Measurements from ENCODE around the gene GLS.

GLS gene

GRCh38 chr2:190986221-190986953 lies 105.8 kb downstream of the GLS start:
- no peak for TF ChIP-seq REST (IDR thresholded peaks at IDR 0.05; ENCODE audit: low read depth)
- peak; percentile 70; the same call in 1 of the 2 replicates for TF ChIP-seq NFIC (IDR thresholded peaks at IDR 0.05)

GRCh38 chr2:190987116-190987515 lies 106.5 kb downstream of the GLS start:
- TF ChIP-seq ZBTB7A (IDR thresholded peaks at IDR 0.05; ENCODE audit: low read depth) (no peak), EGR1 (IDR thresholded peaks at IDR 0.05) (no peak), TEAD4 (IDR thresholded peaks at IDR 0.05) (no peak), FOXM1 (IDR thresholded peaks at IDR 0.05; ENCODE audit: borderline replicate concordance, low read depth) (no peak), RAD21 (IDR thresholded peaks at IDR 0.05; ENCODE audit: low read depth) (no peak), CEBPB (IDR thresholded peaks at IDR 0.05) (no peak), REST (IDR thresholded peaks at IDR 0.05; ENCODE audit: low read depth) (no peak), NFIC (IDR thresholded peaks at IDR 0.05) (no peak), EP300 (IDR thresholded peaks at IDR 0.05; ENCODE audit: borderline replicate concordance) (no peak), YY1 (IDR thresholded peaks at IDR 0.05; ENCODE audit: low read depth) (no peak), TAF1 (IDR thresholded peaks at IDR 0.05; ENCODE audit: low read depth) (no peak), MAX (IDR thresholded peaks at IDR 0.05) (no peak)

DNA sequence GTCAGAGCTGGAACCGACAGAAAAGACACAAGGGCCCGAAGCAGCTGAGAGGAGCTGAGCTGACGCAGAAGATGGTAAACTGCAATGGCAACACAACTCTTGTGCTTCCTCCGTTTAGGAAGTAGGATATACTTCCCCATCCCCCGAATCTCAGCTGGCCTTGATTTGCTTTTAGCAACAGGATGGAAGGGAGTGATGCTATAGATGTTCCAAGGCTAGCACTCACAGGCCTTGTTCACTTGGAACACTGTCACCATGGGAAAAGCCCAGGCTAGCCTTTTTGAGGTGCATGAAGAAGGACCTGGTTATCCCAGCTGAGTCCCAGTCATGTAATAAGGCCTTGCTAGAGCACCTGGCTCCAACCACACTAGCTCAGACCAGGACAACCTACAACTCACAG lies 107.3 kb downstream of the GLS start:
- TF ChIP-seq REST (IDR thresholded peaks at IDR 0.05; ENCODE audit: low read depth) (no peak), TEAD4 (IDR thresholded peaks at IDR 0.05) (no peak), TCF12 (IDR thresholded peaks at IDR 0.05; ENCODE audit: low read depth) (no peak), YY1 (IDR thresholded peaks at IDR 0.05; ENCODE audit: low read depth) (no peak), CREB1 (IDR thresholded peaks at IDR 0.05; ENCODE audit: low read depth) (no peak), NFIC (IDR thresholded peaks at IDR 0.05) (no peak), ZBTB7A (IDR thresholded peaks at IDR 0.05; ENCODE audit: low read depth) (no peak), EP300 (IDR thresholded peaks at IDR 0.05; ENCODE audit: borderline replicate concordance) (no peak), RAD21 (IDR thresholded peaks at IDR 0.05; ENCODE audit: low read depth) (no peak), MAX (IDR thresholded peaks at IDR 0.05) (no peak), TAF1 (IDR thresholded peaks at IDR 0.05; ENCODE audit: low read depth) (no peak), EGR1 (IDR thresholded peaks at IDR 0.05) (no peak), CEBPB (IDR thresholded peaks at IDR 0.05) (no peak), USF1 (IDR thresholded peaks at IDR 0.05) (no peak), FOXM1 (IDR thresholded peaks at IDR 0.05; ENCODE audit: borderline replicate concordance, low read depth) (no peak)

GRCh38 chr2:190988910-190989309 lies 108.3 kb downstream of the GLS start:
- TF ChIP-seq TCF12 (IDR thresholded peaks at IDR 0.05; ENCODE audit: low read depth) (no peak), USF1 (IDR thresholded peaks at IDR 0.05) (no peak), CEBPB (IDR thresholded peaks at IDR 0.05) (no peak), REST (IDR thresholded peaks at IDR 0.05; ENCODE audit: low read depth) (no peak), TAF1 (IDR thresholded peaks at IDR 0.05; ENCODE audit: low read depth) (no peak), EP300 (IDR thresholded peaks at IDR 0.05; ENCODE audit: borderline replicate concordance) (no peak)

All from Ishikawa (cell line).